Measurements from ENCODE around the gene POLR3A. TPM values are rescaled to one million over a fixed set of nuclear protein-coding genes. Genes with fewer than 3 reads are reported as not detected.

POLR3A gene
- total RNA-seq, 1 experiment from 2014 or later = 14.9 TPM

GRCh38 chr10:78033387-78033636, 4.0 kb upstream of the POLR3A start:
- peaks cover 40% of the 10 kb centered on the region for H3K36me3 ChIP-seq (ENCODE audit: low read depth)
- no peak for DNase-seq
- H3F3A ChIP-seq (ENCODE audit: insufficient read depth, low read depth) = peaks cover 57% of the 10 kb centered on the region
- H3K79me2 ChIP-seq (ENCODE audit: low read depth) = peaks cover 57% of the 10 kb centered on the region
- POLR2A ChIA-PET (ENCODE audit: unreplicated experiment) = no interaction called here
- peak overlapping the region; percentile 86 for H2AFZ ChIP-seq
- no TSS peak for BruUV-seq (replicated peaks)
- H4K20me1 ChIP-seq (ENCODE audit: insufficient read depth) = peaks cover 39% of the 10 kb centered on the region
- peak overlapping the region; percentile 86 for H3K4me3 ChIP-seq
- H3K4me2 ChIP-seq = peak overlapping the region; percentile 82
- H3K27ac ChIP-seq = peak overlapping the region; percentile 49
- CTCF ChIA-PET = no interaction called here
- TF ChIP-seq EZH2 (IDR thresholded peaks at IDR 0.05; ENCODE audit: low read depth) = no peak
- no peak for TF ChIP-seq CTCF (conservative IDR thresholded peaks at IDR 0.05)
- intact Hi-C loops (cut with micrococcal nuclease; ENCODE audit: unreplicated experiment) = no loop called here
- H3K9me2 ChIP-seq (ENCODE audit: insufficient read depth) = no peaks in the 10 kb centered on the region
- no peaks in the 10 kb centered on the region for H3K27me3 ChIP-seq (ENCODE audit: insufficient read depth, low read depth)
- H3K9me3 ChIP-seq (ENCODE audit: insufficient read depth, low read depth) = no peaks in the 10 kb centered on the region
- peaks cover 46% of the 10 kb centered on the region for H3K4me1 ChIP-seq (replicated peaks; ENCODE audit: insufficient read depth)

GRCh38 chr10:78028438-78029268, 662 bp downstream of the POLR3A start:
- Histone ChIP-seq H3K36me3 (ENCODE audit: low read depth) (peaks cover 23% of the 10 kb centered on the region), H4K20me1 (ENCODE audit: insufficient read depth) (peaks cover 4% of the 10 kb centered on the region), H3K27me3 (ENCODE audit: insufficient read depth, low read depth) (no peaks in the 10 kb centered on the region), H3K4me1 (replicated peaks; ENCODE audit: insufficient read depth) (peaks cover 38% of the 10 kb centered on the region), H3K9me3 (ENCODE audit: insufficient read depth, low read depth) (no peaks in the 10 kb centered on the region), H3K79me2 (ENCODE audit: low read depth) (peaks cover 32% of the 10 kb centered on the region), H3K27ac (peak overlapping the region; percentile 7; the same call in 1 of the 2 replicates), H3K9me2 (ENCODE audit: insufficient read depth) (no peaks in the 10 kb centered on the region), H3F3A (ENCODE audit: insufficient read depth, low read depth) (peaks cover 19% of the 10 kb centered on the region), H2AFZ (peak overlapping the region; percentile 98), H3K4me3 (peak overlapping the region; percentile 74), H3K4me2 (peak overlapping the region; percentile 86)
- ChIA-PET CTCF (interaction anchor here (0.6 to 0.9 kb wide), 3 partner anchors 11 to 1170 kb away, joined by 3 to 5 read pairs (median 3); no protein-coding TSS in a partner anchor), POLR2A (ENCODE audit: unreplicated experiment) (no interaction called here)
- TF ChIP-seq EZH2 (IDR thresholded peaks at IDR 0.05; ENCODE audit: low read depth) = no peak
- TF ChIP-seq CTCF (conservative IDR thresholded peaks at IDR 0.05) = no peak
- peak in 1 of 2 experiments; percentile 53 for DNase-seq
- TSS peak; percentile 44 for BruUV-seq (replicated peaks)
- intact Hi-C loops (cut with micrococcal nuclease; ENCODE audit: unreplicated experiment) = loop anchor here (1.0 to 10.0 kb wide), 5 partner anchors 116 to 1169 kb away; no protein-coding TSS in a partner anchor

- no peaks in the 10 kb centered on the region for H3K9me3 ChIP-seq (ENCODE audit: insufficient read depth, low read depth)
- H3K79me2 ChIP-seq (ENCODE audit: low read depth) = peaks cover 32% of the 10 kb centered on the region
- no TSS peak for BruUV-seq (replicated peaks)
- DNase-seq = no peak
- no peaks in the 10 kb centered on the region for H3K27me3 ChIP-seq (ENCODE audit: insufficient read depth, low read depth)
- no peak for TF ChIP-seq EZH2 (IDR thresholded peaks at IDR 0.05; ENCODE audit: low read depth)
- no peak for TF ChIP-seq CTCF (conservative IDR thresholded peaks at IDR 0.05)
- H2AFZ ChIP-seq = no peak overlapping the region
- intact Hi-C loops (cut with micrococcal nuclease; ENCODE audit: unreplicated experiment) = loop anchor here (5.0 to 10.0 kb wide), 4 partner anchors 114 to 1171 kb away; no protein-coding TSS in a partner anchor
- peaks cover 4% of the 10 kb centered on the region for H4K20me1 ChIP-seq (ENCODE audit: insufficient read depth)
- peaks cover 10% of the 10 kb centered on the region; the same call in 1 of the 2 replicates for H3F3A ChIP-seq (ENCODE audit: insufficient read depth, low read depth)
- no peaks in the 10 kb centered on the region for H3K9me2 ChIP-seq (ENCODE audit: insufficient read depth)
- peaks cover 41% of the 10 kb centered on the region for H3K36me3 ChIP-seq (ENCODE audit: low read depth)
- H3K4me3 ChIP-seq = no peak overlapping the region
- ChIA-PET POLR2A (ENCODE audit: unreplicated experiment) (no interaction called here), CTCF (no interaction called here)
- H3K4me2 ChIP-seq = no peak overlapping the region
- peaks cover 33% of the 10 kb centered on the region for H3K4me1 ChIP-seq (replicated peaks; ENCODE audit: insufficient read depth)
- H3K27ac ChIP-seq = no peak overlapping the region
Observed at GRCh38 chr10:78025685-78026364, 3.5 kb downstream of the POLR3A start.
